ENCODE data around the gene NDUFA6.
"Not testable (repeated sequence)": the region's sequence is repeated elsewhere in the genome, so short reads cannot be mapped to it uniquely, and the experiment has no call there.

The NDUFA6 gene

DNA sequence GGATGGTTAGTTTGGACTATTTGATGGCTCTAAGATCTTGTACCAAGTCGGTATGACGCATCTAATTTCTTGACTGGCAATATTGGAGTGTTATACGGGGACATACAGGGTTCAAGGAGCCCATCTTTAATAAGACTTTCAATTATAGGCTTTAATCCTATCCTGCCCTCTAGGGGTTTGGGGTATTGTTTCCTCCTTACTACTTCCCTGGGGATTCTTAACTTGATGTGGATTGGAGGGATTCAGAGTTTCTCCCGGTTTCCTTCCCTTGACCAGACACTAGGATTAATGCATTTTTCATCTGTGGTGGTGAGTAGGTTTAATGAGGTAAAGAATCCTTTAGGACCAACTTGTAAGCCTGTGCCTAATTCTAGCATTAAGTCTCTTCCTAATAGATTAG lies 21.2 kb upstream of the NDUFA6 start:
- DNase-seq = no peak

DNA sequence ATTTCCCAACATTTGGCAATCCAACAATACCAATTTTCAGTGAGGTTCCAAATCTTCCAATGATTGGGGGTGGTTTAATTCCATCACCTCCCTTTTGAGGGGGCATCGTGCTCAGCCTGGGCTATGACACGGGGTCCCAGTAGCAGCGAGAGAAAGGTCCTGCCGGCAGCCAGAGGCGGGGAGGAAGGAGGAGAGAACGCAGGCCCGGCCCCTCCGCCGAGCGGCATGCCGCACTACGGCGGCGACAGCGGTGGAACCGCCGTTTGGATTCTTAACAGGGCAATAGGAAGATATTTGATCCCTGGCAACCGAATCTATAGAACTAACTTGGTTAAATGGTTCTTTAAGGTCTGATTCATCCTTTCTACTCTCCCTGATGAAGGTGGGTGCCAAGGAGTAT lies 18.3 kb upstream of the NDUFA6 start:
- DNase-seq = no peak

DNA sequence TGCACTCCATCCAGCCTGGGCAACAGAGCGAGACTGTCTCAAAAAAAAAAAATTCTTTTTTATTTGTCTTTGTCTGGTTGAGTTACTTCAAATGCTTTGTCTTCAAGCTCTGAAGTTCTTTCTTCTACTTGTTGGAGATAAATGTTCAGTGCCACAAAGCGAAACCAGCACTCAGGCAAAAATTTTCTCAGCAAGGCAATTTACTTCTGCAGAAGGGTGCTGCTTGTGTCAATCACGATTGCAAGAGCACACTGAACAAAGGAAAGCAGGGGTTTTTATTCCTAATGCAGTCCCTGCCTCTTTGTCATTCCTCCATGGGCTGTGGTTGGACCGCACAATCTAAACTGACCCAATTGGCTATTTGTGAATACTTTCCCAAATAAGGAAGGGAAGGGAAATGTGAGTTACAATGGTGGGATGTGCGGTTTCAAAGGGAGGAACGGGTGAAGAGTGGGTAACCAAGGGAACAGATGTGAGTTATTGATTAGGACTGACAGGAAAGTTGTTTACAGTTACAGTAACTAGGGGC lies 13.8 kb upstream of the NDUFA6 start:
- DNase-seq = not testable (repeated sequence)

DNA sequence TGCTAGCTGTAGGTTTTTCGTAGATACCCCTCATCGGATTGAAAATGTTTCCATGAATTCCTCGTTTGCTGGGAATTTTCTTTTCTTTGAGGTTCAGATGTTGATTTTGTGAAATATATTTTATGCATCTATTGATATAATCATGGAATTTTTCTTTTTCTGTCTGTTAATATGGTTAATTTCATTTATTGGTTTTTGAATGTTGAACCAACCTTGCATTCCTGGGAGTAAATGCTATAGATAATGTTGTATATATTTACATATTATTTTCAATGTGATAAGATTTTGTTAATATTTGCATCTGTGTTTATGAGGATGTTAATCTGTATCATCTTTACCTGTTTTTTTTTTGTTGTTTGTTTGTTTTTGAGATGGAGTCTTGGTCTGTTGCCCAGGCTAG lies 10.6 kb upstream of the NDUFA6 start:
- no peak for DNase-seq

DNA sequence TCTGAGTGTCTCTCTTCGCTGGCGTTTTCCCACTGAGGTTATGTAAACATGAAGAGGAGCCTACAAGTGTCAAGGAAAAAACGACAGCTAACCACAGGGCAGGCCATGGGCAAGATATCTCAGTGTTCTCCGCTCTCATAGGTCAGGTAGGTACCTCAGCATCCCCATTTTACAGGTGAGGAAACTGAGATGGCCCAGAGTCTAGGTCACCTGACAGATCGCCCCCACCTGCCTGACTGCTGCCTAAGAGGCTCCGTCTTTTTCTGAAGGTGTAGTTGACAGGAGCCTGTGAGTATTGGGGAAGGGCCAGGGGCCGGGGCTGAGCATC lies 847 bp upstream of the NDUFA6 start:
- no peak for DNase-seq

DNA sequence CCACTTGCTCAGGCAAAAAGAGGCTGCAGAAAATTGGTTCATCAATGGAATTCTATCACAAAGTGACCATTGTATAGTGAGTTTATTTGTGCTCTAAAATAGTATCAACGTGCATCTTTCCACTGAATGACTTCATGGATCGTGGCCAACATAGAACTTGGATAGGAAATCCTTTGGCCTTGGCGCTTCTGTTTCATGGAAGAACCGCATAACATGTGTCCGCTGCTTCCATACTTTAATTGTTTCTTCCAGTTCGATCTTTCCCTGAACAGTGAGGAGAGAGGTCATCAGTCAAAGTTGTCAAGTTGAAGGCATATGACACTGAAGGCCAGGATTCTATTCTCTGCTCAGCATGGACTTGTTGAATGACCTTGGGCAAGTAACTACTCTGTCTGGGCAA lies 4.5 kb downstream of the NDUFA6 start:
- no peak for DNase-seq

DNA sequence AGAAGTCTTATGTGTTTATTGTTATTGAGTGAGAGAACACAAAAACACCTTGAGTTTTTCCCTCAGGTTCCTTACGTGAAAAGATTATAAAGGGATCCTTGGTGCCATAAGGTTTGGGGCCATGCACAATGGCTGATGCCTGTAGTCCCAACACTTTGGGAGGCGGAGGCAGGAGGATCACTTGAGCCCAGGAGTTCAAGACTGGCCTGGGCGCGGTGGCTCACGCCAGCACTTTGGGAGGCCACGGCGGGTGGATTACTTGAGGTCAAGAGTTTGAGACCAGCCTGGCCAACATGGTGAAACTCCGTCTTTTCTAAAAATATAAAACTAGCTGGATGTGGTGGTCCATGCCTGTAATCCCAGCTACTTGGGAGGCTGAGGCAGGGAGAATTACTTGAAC lies 5.7 kb downstream of the NDUFA6 start:
- no peak for DNase-seq

DNA sequence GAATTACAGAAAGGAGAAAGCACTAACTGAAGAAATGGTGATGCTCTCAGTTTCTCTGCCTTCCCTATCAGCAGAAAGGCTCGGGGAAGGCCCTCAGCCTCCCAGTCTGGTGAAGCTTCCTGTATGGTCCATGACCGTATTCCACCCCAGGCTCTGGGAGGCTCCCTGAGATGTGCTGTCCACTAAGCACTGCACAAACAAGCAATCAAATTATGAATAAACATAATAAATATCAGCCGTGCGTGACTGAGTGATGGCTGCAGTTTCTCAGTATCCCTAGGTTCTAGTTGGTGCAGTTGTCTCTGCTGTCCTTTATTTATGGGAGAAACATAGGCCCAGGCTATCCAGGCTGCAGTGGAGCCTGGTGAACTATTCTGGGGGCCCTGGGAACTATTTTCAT lies 7.5 kb downstream of the NDUFA6 start:
- no peak for DNase-seq

DNA sequence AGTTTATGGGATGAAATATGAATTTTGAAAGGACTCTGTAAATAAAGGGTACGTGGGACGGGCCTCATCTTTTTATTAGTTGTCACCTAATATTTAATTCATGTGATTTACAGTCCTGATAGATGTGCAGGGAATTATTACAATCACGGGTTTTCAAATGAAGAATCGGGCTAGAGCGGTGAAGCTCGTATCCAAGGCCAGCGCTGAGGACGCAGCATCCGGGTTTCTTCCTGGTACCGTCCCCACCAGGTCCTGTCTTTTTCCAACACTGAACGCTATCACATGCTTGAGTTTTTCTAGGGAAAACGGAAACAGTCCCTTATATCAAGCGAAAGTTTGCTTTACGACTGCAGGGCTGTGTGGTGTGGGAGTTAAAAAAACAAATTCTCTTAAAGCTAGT lies 10.3 kb downstream of the NDUFA6 start:
- DNase-seq = peak; percentile 10

DNA sequence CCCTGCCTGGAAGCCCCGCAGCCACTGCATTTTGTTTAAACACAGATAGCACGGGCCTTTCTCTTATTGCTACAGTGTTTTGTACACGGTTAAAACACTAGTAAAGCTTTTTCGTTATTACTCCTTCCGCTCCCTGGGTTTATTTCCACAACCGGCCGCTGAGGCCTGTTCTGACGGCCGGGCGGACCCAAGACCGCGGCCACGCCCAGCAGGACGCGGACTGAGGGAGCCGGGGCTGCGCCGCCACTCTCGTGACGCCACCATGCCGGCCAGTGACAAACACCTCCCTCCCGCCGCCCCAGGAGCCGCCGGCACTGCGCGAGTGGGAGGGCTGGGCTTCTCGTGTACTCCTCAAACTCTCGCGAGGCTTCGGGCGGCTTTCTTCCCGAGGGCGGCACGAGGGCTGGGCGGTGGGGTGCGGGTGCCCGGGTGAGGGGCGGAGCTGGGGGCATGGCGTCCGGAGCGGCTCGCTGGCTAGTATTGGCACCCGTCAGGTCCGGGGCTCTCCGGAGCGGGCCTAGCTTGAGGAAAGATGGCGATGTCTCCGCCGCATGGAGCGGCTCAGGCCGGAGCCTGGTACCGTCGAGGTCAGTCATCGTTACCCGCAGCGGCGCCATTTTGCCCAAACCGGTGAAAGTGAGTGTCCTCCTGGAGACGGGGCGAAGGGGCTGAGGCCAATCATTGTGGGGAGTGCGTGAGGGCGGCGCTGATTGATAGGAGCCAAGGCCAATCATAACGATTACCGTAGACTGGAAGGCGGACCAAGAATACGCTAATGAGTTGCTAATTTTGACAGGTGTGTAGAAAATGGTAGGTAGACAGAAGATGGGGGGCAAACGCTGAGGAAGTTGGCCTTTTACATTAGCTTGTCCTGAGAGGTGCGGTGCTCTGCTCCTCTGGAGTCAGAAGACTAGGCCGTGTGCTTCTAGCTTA lies 11.0 kb downstream of the NDUFA6 start, which contains the start of gene SMDT1:
Gene SMDT1, plus strand, starts transcription at position 382 of the 933 bp plus-strand sequence. Its CDS starts 69 bp downstream, at position 451.
- peak; percentile 97 for DNase-seq

DNA sequence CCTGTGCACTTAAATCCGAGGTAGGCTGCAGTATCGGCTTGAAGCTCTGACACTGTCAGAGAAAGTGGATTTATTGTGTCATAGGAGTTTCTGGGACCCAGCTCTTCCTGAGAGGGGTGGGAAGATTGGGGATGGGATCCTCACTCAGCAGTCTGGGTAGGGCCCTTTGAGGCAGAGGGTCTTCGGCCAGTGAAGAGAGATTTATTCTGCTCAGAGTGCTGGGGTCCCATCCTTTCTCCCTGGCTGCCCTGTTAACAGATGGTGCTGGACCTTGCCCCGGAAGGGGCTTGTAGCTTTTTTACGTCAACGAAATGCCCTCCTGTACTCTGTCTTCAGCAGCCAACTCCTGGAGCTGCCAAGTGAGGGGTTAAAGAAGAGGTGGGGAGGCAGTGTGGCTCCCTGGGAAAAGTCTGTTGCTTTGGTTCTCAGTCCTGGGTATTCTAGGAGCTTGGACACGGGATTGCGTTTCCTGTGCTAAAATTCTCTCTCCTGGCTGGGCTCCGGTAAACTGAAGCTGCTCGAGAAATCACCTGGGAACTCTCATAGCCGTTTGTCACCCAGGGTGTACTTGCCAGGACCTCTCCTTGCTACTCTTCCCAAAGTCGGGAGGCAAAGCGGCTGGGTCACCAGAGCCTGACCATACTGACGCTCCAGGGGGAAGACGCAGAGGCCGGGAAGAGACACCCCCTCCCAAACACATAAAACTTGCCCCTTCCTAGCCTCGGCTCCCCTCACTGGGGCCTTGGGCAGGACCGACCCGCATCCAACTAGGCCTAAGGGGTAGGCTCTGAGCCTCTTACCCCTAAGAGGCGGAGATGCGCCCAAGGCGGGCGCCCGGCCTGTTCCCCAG lies 11.9 kb downstream of the NDUFA6 start:
- DNase-seq = no peak

DNA sequence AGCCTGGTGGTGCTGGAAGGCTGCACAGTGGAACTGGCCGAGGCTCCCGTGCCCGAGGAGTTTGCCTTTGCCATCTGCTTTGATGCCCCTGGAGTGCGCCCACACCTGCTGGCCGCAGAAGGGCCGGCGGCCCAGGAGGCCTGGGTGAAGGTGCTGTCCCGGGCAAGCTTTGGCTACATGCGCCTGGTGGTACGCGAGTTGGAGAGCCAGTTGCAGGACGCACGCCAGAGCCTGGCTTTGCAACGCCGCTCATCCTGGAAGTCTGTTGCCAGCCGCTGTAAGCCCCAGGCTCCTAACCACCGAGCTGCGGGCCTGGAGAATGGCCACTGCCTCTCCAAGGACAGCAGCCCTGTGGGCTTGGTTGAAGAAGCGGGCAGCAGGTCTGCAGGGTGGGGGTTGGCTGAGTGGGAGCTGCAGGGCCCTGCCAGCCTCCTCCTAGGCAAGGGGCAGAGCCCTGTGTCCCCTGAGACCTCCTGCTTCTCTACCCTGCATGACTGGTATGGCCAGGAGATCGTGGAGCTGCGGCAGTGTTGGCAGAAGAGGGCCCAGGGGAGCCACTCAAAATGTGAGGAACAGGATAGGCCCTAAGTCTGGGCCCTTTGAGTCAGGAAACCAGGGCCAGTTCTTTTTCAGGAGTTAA lies 13.0 kb downstream of the NDUFA6 start:
- no peak for DNase-seq

DNA sequence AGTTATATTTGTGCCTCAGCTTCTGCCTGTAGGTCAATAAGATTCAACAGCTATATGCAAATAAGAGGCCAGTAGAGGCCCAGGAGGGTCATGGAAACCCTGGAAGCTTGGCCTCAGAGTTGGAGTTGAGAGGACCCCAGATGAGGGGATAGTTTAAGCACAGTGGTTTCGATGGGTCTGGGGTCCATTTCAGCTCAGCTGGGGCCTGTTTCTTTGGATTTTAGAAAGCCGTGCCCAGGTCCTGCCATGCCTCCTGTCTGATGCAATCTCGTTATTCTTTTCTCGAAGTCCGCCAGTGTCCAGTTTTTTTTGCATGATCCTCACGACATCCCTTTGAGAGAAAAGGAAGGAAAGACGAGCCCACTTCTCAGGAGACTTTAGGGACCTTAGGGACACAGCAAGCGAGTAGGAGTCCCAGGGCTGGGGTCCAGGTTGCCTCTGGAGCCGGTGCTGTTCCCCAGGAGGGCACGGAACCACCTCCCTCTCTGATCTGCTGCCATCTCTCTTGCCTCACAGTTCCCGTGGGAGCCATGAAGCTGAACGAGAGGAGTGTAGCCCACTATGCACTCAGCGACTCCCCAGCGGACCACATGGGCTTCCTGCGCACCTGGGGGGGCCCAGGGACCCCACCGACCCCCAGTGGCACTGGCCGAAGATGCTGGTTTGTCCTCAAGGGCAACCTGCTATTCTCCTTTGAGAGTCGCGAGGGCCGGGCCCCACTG lies 13.6 kb downstream of the NDUFA6 start:
- no peak for DNase-seq

DNA sequence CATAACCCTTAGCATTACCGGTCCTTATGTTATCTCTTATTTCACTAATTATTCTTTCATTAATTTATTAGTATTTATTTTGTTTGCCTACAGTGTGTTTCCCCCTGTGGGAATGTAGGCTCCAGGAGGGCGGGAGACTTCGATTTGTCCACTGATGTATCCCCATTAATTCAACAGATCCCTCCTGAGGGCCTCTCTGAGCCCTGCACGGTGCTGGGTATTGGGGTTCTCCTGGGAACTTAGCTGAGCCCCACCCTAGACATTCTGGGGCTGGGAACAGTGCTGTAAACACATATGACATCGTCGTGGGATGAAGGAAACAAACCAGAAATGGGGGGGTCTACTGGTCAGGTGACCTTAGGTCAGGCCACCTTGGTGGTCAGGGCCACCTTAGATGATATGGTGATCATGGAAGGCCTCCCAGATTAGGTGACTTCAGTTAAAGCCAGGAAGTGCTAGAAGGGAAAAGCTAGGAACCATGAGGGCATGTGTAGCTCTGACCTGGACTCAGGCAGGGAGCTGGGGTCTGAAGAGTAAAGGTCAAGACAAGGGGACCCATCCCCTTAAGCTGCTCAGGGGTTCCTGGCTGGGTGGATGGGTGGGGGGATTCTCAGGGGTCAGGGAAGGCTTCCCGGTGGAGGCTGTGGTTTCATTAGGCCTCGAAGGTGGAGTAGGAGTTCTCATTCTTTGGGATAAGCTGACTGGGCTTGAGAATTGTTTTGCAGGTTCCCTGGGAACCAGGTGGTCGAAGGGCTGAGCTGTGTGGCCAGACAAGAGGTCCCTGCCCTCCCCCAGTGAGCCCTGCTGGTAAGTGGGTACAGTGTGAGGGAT lies 15.5 kb downstream of the NDUFA6 start:
- no peak for DNase-seq

DNA sequence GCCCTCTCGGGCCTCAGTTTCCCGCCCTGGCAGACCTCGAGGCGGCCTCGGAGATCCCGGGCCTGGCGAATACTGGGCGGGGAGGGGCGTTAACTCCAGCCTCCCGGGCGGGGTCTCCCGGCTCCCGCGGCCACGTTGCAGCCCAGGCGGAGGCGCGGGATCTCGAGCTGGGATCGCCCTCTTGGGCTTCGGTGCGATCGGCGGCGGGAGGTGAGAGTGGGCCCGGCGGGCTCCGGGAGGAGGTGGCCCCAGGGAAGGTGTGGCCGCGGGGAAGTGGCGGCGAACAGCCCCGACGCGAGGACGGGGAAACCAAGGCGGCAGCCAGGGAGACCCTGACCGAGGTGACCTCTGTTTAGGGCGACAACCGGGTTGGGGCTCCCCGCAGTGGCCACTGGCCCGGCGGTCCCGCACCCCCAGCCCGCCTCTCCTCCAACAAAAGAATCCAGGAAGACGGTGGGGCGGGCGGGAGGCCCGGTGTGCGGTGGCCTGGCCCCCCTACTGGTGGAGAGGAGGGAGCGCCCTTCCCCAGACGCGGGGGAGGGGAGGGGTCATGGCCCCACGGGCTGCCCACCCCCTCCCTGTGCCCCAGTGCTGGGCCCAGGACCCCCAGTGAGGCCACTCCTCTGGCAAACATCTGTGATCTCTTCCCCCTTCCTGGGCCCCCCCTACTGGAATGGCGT lies 16.3 kb downstream of the NDUFA6 start, which contains the start of gene PHETA2:
Gene PHETA2, plus strand, starts transcription at position 117 of the 680 bp plus-strand sequence. CDS start 3,046 bp downstream, outside the sequence.
- no peak for DNase-seq

DNA sequence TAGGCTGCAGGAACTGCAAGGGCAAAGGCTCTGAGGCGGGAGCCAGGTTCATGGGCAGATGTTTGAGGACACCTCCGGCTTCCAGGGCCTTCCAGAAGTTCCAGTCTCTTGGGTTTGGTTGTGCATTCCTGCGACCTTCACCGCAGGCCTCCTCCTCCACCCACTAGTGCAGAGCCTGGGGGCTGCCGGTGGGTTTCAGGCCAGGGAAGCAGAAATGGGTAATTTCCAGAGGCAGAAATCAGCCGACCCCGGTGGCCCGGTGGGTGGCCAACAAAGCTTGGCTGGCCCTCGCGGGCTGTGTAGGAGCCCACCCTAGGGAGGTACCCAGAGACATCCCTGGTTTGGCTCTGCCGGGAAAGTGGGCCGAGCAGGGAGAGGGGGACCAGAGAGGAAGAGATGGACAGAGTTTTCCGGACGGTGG lies 16.9 kb downstream of the NDUFA6 start:
- DNase-seq = no peak

DNA sequence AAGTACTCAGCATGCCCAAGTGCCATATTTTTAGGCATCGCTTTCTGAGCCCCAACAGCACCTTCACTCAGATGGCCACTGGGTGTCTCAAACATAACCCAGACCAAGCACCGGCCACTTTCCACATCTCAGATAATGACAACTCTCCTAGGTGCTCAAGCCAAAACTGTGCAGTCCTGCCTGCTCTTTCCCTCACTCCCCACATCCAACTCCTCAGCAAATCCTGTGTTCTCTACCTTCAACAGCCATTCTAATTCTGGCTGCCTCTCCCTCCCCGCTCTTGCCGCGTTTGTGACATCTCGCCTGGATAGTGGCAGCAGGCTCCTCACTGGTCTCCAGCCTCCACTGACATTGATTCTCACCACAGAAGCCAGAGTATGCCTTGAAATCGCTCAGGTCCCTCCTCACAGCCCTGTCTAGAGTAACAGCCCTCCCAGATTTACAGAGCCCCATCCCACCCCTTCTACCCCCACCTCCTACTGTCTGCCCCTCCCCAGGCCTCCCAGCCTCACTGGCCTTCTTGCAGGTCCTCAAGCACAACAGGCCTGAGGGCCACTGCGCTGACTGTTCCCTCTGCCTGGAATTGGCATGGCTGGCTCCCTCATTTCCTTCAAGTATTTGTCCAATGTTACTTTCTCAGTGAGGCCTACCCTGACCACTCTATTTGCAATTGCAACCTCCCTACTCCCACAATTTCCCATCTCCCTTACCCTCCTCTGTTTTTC lies 17.8 kb downstream of the NDUFA6 start:
- no peak for DNase-seq

DNA sequence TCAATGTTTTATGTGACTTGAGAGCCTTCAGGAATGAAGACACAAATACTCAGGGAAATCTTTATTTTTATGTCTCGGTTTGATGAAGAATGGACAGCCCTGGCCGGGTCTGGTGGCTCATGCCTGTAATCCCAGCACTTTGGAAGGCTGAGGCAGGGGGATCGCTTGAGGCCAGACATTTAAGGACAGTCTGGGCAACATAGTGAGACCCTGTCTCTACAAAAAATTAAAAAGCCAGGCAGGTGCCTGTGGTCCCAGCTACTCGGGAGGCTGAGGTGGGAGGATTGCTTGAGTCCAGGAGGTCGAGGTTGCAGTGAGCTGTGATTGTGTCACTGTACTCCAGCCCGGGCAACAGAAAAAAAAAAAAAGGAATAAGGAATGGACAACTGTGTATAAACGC lies 19.1 kb downstream of the NDUFA6 start:
- DNase-seq = not testable (repeated sequence)

DNA sequence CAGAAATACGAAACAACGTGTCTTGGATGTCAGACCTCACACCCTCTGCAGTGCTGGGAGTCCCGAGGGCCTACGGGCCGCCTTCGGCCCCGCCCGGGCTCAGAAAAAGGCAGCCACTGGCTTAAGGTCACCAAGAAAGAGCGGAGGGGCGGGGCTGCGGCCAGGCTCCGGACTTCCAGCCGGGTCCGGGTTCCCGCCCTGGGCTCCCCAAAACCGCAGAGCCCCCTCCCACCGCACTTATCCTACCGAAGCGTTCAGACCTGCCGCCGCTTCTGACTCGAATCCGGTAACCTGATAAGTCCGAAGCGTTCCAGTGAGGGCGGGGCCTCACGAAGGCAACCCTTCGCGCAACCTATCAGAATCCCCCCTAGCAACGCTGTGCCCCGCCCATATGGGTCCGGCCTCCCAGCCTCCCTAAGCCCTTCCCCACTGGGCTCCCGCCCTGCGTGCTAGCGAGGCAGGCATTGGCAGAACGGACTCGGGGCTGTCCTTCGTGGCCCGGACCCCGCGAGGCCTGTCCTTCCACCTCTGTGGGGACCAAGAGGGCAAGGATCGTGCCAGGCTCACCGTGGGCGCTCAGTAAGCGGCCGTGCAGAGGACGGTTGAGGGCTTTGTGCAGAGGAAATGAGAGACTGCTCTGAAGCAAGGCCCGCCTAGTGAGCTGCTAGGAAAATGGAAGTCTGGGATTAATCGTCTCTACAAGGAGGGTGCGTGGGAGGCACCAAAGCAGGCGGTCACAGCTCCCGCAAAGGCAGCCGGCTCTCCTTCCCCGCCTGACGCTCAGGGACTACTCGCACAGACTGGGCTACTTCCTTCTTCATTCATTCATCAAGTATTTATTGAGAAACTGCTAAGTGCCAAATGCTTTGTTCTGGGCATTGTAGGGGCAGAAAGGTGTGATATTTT lies 19.8 kb downstream of the NDUFA6 start, which contains the start of gene NAGA:
Gene NAGA, minus strand, starts transcription at position 296 of the 906 bp plus-strand sequence. CDS start 515 bp downstream, outside the sequence.
- DNase-seq = peak; percentile 97
